HEK293T (cell line): ENCODE data around the gene TLN1.

ENCODE experiments used
- CTCF ChIA-PET: fragments of 350-600 bp; formaldehyde crosslinking; extraction: SDS; loops from one replicate; lab custom pipeline; 2021; ENCODE audit warnings: antibody characterized with exemption, inconsistent platforms; lab: Yijun Ruan, JAX
- POLR2A ChIA-PET: fragments of 350-600 bp; formaldehyde crosslinking; extraction: SDS; loops from one replicate; lab custom pipeline; 2020; ENCODE audit warnings: antibody characterized with exemption, inconsistent platforms; lab: Yijun Ruan, JAX
- DNase-seq: peaks from one replicate; pipeline ENCODE4 v3.0.0; 2012; ENCODE audit warnings: mixed read lengths; ENCODE audit errors: extremely low spot score
- ARNT ChIP-seq: fragments of 450-650 bp; IDR thresholded peaks from 2 replicates; pipeline ENCODE4 v1.6.1; 2017; ENCODE audit warnings: mild to moderate bottlenecking
- BHLHE40 ChIP-seq: fragments of 450-650 bp; IDR thresholded peaks from 2 replicates; pipeline ENCODE4 v1.6.1; 2016; ENCODE audit warnings: mild to moderate bottlenecking, moderate library complexity, borderline replicate concordance
- CTBP1 ChIP-seq: fragments of 450-650 bp; IDR thresholded peaks from 2 replicates; pipeline ENCODE4 v1.6.1; 2016; ENCODE audit warnings: borderline replicate concordance
- ELF4 ChIP-seq: fragments of 450-650 bp; IDR thresholded peaks from 2 replicates; pipeline ENCODE4 v1.6.1; 2017; ENCODE audit warnings: antibody characterized with exemption
- FOXA1 ChIP-seq: fragments of 450-650 bp; IDR thresholded peaks from 2 replicates; pipeline ENCODE4 v1.6.1; 2016; ENCODE audit warnings: mild to moderate bottlenecking
- FOXK2 ChIP-seq: fragments of 450-650 bp; IDR thresholded peaks from 2 replicates; pipeline ENCODE4 v1.6.1; 2016; ENCODE audit warnings: mild to moderate bottlenecking
- FOXM1 ChIP-seq: fragments of 450-650 bp; IDR thresholded peaks from 2 replicates; pipeline ENCODE4 v1.6.1; 2017; ENCODE audit warnings: mild to moderate bottlenecking, borderline replicate concordance
- HDGF ChIP-seq: fragments of 450-650 bp; IDR thresholded peaks from 2 replicates; pipeline ENCODE4 v1.6.1; 2017; ENCODE audit warnings: antibody characterized with exemption, borderline replicate concordance
- L3MBTL2 ChIP-seq: fragments of 450-650 bp; conservative IDR thresholded peaks from 2 replicates; pipeline ENCODE4 v1.6.1; 2016; ENCODE audit warnings: mild to moderate bottlenecking
- LEF1 ChIP-seq: fragments of 450-650 bp; IDR thresholded peaks from 2 replicates; pipeline ENCODE4 v1.6.1; 2017; ENCODE audit warnings: mild to moderate bottlenecking, borderline replicate concordance
- NFRKB ChIP-seq: fragments of 450-650 bp; IDR thresholded peaks from 2 replicates; pipeline ENCODE4 v1.6.1; 2016; ENCODE audit warnings: mild to moderate bottlenecking, moderate library complexity
- PKNOX1 ChIP-seq: fragments of 450-650 bp; IDR thresholded peaks from 2 replicates; pipeline ENCODE4 v1.6.1; 2016
- SP1 ChIP-seq: fragments of 450-650 bp; IDR thresholded peaks from 2 replicates; pipeline ENCODE4 v1.6.1; 2017
- SUZ12 ChIP-seq: fragments of 450-650 bp; IDR thresholded peaks from 2 replicates; pipeline ENCODE4 v1.6.1; 2016; ENCODE audit warnings: mild to moderate bottlenecking
- TARDBP ChIP-seq: fragments of 450-650 bp; IDR thresholded peaks from 2 replicates; pipeline ENCODE4 v1.6.1; 2016
- ZNF384 ChIP-seq: fragments of 450-650 bp; IDR thresholded peaks from 2 replicates; pipeline ENCODE4 v1.6.1; 2016

TLN1 gene

GRCh38 chr9:35726931-35727330 is 5.1 kb downstream of the TLN1 start:
- CTCF ChIA-PET, result interaction anchor here (1.9 kb wide), 1 partner anchor 31 kb away, joined by 6 read pairs; no protein-coding TSS in a partner anchor
- no peak for DNase-seq

GRCh38 chr9:35725362-35725761 is 6.6 kb downstream of the TLN1 start:
- POLR2A ChIA-PET, result interaction anchor here (0.9 kb wide), 1 partner anchor 68 kb away, joined by 3 read pairs; the partner anchor contains the start of genes CCDC107 and RMRP
- CTCF ChIA-PET, result interaction anchor here (1.6 kb wide), 1 partner anchor 29 kb away, joined by 6 read pairs; no protein-coding TSS in a partner anchor

More at GRCh38 chr9:35726931-35727330, 5.1 kb downstream of the TLN1 start:
- TF ChIP-seq FOXK2 (no peak), FOXM1 (no peak), CTBP1 (no peak), ZNF384 (no peak), PKNOX1 (no peak), SP1 (no peak), ARNT (no peak), SUZ12 (no peak), FOXA1 (no peak), L3MBTL2 (no peak), HDGF (no peak), BHLHE40 (no peak), ELF4 (no peak), LEF1 (no peak), TARDBP (no peak)
- POLR2A ChIA-PET, result interaction anchor here (0.6 kb wide), 1 partner anchor 63 kb away, joined by 4 read pairs; no protein-coding TSS in a partner anchor

GRCh38 chr9:35723908-35724307 is 8.1 kb downstream of the TLN1 start:
- DNase-seq, result no peak
- ChIA-PET POLR2A (no interaction called here), CTCF (no interaction called here)
- TF ChIP-seq PKNOX1 (no peak), LEF1 (no peak), L3MBTL2 (no peak), ZNF384 (no peak), ELF4 (no peak), FOXA1 (no peak), SUZ12 (no peak), TARDBP (no peak), SP1 (no peak), BHLHE40 (no peak), FOXM1 (no peak), HDGF (no peak), NFRKB (no peak), CTBP1 (no peak), ARNT (no peak), FOXK2 (no peak)

More at GRCh38 chr9:35725362-35725761, 6.6 kb downstream of the TLN1 start:
- no peak for DNase-seq
- TF ChIP-seq NFRKB (no peak), FOXK2 (no peak), LEF1 (no peak), HDGF (no peak), ELF4 (no peak), TARDBP (no peak)

GRCh38 chr9:35723426-35723825 is 8.6 kb downstream of the TLN1 start:
- POLR2A ChIA-PET, result no interaction called here
- no peak for DNase-seq
- TF ChIP-seq ELF4 (no peak), SUZ12 (no peak)
- CTCF ChIA-PET, result no interaction called here

GRCh38 chr9:35719546-35719945 is 12.4 kb downstream of the TLN1 start:
- no peak for DNase-seq
- ChIA-PET POLR2A (no interaction called here), CTCF (no interaction called here)
- no peak for TF ChIP-seq SUZ12
- TF ChIP-seq HDGF, result no peak
- TF ChIP-seq ZNF384, result no peak
- no peak for TF ChIP-seq LEF1
- TF ChIP-seq SP1, result no peak
- TF ChIP-seq FOXM1, result no peak
- TF ChIP-seq NFRKB, result no peak
- no peak for TF ChIP-seq FOXK2
- TF ChIP-seq ARNT, result no peak
- TF ChIP-seq PKNOX1, result no peak
- TF ChIP-seq L3MBTL2, result no peak
- TF ChIP-seq ELF4, result no peak
- TF ChIP-seq TARDBP, result no peak
- TF ChIP-seq BHLHE40, result no peak
- no peak for TF ChIP-seq FOXA1
- no peak for TF ChIP-seq CTBP1

GRCh38 chr9:35718721-35719511 is 13.1 kb downstream of the TLN1 start:
- TF ChIP-seq FOXK2, result no peak
- no peak for TF ChIP-seq BHLHE40
- no peak for TF ChIP-seq CTBP1
- TF ChIP-seq ZNF384, result no peak
- no peak for TF ChIP-seq LEF1
- TF ChIP-seq SP1, result no peak
- no peak for TF ChIP-seq NFRKB
- no peak for TF ChIP-seq SUZ12
- no peak for TF ChIP-seq TARDBP
- TF ChIP-seq L3MBTL2, result no peak
- no peak for TF ChIP-seq FOXM1
- TF ChIP-seq FOXA1, result no peak
- TF ChIP-seq ELF4, result no peak
- TF ChIP-seq HDGF, result no peak
- TF ChIP-seq ARNT, result no peak
- TF ChIP-seq PKNOX1, result no peak
- DNase-seq, result no peak
- ChIA-PET POLR2A (no interaction called here), CTCF (no interaction called here)
